ENCODE measurements around the gene OR2A42.
"Not testable (repeated sequence)": the region's sequence is repeated elsewhere in the genome, so short reads cannot be mapped to it uniquely, and the experiment has no call there.

Gene OR2A42, protein sequence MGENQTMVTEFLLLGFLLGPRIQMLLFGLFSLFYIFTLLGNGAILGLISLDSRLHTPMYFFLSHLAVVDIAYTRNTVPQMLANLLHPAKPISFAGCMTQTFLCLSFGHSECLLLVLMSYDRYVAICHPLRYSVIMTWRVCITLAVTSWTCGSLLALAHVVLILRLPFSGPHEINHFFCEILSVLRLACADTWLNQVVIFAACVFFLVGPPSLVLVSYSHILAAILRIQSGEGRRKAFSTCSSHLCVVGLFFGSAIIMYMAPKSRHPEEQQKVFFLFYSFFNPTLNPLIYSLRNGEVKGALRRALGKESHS

DNA sequence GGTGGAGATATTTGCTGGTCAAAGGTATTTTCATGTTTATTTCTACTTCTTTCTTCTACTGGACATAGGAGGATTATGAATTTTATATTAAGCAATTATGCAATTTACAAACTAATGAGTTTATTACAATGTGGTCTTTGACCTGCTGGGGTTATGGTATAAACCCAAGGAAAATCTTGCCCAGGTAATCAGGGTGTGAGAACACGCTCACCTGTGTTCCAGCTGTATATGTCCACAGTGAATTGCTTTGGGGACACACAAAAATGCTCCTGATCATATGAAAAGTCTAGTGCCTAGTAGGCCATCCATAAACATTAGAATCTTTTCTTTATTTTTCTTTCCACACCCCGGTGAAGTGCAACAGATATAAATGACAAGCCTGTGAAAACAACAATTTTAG lies at the start of gene OR2A42:
Gene OR2A42, minus strand, starts transcription at position 241 of the 400 bp plus-strand sequence. CDS start 6,762 bp downstream, outside the sequence.
- in situ Hi-C loops (cut with MboI; ENCODE audit: low sequenced_read_pairs), result not testable (repeated sequence)

DNA sequence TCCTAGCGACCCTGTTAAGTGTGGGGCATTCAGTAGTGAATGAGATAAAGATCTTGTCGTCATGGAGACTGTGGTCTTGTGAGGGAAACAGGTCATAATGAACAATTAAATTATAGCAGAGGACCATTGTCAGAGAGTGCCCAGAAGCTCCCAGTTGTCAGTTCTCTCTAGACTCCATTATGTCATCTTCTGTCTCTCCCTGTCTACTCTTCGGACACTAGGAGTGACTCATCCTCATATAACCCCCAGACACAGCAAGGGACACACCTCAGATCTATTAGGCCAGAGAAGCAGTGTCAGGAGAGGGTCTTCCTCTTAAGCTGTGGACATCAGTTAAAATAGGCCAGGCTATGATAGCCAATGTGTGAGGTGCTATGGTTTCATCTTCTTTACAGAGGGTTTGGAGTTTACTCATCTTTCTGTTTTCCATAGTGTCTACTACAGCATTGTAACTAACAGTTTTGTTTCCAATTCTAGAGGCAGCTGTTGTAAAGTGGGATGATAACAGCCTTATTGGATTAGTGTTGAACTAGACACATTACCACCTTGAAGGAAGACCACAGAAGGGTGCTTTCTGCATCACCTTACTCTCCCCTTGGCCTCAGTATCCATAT lies 47.9 kb upstream of the OR2A42 start:
- in situ Hi-C loops (cut with MboI; ENCODE audit: low sequenced_read_pairs), result not testable (repeated sequence)

DNA sequence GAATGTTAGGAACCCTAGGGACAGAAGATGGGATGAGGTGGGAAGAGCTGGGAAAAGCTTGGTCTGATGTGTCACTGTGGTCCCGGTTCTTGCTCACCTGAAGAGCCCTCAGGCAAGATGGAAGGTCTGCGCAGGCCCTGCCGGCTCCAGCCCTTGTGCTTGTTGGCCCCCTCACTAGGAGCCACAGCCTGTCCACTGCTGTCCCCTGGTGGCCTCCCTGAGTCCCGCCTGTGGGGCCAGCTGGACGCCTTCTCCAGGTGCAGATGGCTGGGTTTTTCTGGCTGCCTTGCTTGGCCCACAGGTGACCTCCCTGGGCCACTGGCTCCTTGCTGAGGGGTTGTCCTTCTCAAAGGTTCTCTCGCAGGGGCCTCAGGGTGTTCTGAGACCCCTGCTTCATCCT lies 44.3 kb upstream of the OR2A42 start:
- in situ Hi-C loops (cut with MboI; ENCODE audit: low sequenced_read_pairs), result not testable (repeated sequence)

DNA sequence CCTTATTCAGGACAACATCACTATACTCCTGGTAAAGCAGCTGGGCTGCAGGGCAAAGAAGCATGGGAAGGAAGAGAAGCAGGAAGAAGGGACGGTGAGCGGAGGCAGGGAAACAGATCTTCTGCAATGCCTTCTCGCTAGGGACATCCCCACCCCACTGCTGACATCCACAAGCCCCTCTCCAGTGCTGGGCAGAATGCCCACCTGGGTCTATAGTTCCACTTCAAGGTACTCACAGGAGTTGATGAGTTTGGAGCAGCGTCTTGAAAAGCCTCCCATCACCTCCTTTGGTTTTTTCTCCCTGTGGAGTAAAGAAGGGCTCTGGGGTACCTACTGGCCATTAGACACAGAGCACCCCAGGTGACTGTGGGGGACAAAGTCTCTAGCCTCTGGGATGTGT lies 43.1 kb upstream of the OR2A42 start:
- in situ Hi-C loops (cut with MboI; ENCODE audit: low sequenced_read_pairs), result not testable (repeated sequence)

DNA sequence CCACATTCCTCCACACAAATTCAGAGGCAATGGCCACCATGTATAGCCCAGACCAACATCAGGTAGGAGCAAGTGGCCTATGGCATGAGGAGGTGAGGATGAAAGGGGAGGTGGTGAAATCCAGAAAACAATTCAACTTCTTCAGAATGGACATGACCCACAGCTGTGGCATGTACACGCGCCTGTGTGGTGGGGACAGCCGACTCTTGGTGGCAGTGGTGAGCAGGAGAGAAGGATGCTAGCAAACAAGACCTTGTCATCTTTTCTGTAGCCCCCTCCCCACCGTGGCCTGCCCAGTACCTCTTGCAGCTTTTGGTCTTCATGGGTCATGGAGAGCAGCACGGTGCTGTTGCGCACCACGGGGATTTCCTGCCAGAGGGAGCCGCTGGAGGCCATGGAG lies 42.6 kb upstream of the OR2A42 start:
- in situ Hi-C loops (cut with MboI; ENCODE audit: low sequenced_read_pairs), result not testable (repeated sequence)

DNA sequence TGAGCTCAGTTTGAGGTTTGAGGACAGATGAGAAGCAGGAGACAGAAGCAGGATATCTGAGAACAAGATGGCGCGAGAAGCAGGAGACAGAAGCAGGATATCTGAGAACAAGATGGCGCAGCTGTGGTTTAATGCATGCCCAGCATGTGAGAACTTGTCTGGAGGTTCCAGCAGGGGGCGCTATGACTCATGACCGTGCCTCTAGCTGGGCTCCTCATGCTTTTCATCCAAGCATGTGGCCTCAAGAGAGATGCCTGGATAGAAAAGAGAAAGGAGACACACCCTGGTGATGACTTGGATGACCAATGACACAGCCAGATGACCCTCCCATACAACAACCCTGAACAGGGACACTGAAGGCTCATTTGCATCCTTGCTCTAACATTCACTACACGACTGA lies 40.6 kb upstream of the OR2A42 start:
- in situ Hi-C loops (cut with MboI; ENCODE audit: low sequenced_read_pairs), result not testable (repeated sequence)

DNA sequence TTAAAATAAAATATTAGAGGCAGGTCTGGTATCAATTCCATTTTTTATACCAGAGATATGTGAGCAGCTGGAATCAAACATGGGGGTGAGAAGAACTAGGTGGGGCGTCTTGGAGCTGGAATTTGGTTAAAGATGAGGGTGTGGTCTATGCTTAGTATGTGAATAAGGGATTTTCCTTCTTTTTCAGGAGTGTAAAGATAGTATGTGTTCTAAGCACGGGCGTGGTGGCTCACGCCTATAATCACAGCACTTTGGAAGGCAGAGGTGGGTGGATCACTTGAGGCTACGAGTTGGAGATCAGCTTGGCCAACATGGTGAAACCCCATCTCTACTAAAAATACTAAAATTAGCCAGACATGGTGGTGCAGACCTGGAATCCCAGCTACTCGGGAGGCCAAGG lies 35.9 kb upstream of the OR2A42 start:
- in situ Hi-C loops (cut with MboI; ENCODE audit: low sequenced_read_pairs), result not testable (repeated sequence)

DNA sequence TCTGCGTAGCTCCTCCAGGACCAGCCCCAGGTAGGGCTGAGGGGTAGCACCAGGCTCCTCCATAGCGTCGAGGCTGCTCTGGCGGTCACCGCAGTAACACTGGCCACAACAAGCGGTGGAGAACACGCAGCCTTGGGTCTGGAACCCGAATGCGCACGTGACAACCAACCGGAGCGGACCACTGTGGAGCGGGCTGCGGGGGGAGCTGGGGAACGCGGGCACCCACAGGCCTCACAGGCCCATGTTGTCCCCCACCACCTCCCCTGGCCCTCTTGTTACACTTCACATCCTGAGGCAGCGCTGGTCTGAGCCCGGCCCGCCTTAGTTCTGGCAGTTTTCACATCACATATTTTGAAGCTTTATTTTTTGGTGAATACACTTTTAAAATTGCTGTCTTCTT lies 29.8 kb upstream of the OR2A42 start, which contains the start of gene CTAGE8:
Gene CTAGE8, minus strand, starts transcription at position 101 of the 400 bp plus-strand sequence. Its CDS starts 38 bp downstream, at position 63.
- in situ Hi-C loops (cut with MboI; ENCODE audit: low sequenced_read_pairs), result not testable (repeated sequence)

DNA sequence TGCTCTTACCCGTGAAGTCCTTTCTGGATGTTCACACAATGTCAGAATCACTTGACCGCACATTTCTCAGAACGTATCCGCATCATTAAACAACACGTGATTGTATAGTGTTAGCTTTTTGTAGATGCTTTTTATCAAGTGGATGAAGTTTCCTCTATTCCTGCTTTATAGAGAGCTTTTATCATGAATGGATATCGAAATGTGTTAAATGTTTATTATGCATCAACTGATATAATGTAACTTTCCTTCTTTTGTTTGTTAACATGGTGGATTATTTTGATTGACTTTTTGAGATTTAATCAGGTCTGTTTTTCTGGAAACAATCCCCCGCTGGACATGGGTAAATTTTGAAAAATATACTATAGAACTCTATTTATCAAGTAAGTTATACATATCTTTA lies 25.3 kb upstream of the OR2A42 start, which contains the start of gene OR2A7:
Gene OR2A7, minus strand, starts transcription at position 101 of the 400 bp plus-strand sequence. CDS start 5,164 bp downstream, outside the sequence.
- in situ Hi-C loops (cut with MboI; ENCODE audit: low sequenced_read_pairs), result not testable (repeated sequence)

DNA sequence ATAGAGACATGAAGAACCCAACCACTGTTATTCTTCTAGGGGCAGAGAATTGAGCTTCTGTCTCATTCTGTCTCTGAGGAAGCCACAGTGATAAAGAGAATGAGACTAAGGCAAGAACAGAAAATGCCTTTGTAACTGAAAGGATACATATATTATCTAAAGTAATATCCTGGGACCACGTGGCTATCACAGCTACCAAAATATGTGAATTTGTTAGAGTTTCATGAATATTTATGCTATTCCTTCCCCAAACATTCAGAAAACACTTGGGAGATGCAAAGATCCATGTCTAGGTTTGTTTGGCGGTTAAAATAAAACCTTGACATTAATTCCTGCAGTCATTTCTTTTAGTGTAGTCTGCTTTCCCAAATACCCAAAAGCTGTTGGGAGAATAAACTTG lies 22.7 kb upstream of the OR2A42 start:
- in situ Hi-C loops (cut with MboI; ENCODE audit: low sequenced_read_pairs), result not testable (repeated sequence)

DNA sequence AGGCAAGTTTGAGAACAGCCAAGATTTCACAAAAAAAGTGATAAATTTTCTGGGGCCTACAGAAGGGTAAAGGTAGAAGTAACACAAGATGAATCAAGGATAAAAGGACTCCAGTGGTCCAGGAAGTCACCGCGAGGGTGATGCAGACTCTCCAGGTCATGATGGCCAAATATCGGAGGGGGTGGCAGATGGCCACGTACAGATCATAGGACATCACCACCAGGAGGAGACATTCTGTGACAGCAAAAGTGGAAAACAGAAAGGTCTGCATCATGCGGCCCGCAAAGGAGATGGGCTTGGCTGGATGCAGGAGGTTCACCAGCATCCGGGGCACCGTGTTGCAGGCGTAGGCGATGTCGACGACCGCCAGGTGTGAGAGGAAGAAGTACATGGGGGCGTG lies 19.7 kb upstream of the OR2A42 start:
- in situ Hi-C loops (cut with MboI; ENCODE audit: low sequenced_read_pairs), result not testable (repeated sequence)

DNA sequence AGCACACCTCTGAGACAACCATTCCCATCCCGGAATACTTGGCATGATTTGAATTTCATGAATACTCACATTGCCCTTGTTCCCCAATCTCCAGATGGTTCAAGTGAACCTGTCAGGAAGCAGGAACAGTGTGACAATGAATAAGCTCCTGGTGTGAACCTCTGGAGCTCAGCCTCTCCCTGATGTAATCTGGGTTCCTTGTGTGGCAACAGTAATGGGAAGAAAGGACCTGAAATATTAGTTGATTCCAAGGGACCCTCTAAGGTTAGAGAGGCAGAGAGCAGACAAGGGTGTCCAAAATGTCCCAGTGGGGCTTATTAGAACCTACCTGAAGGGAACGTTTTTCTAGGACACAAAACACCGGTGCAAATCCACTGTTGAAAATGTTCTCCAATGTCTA lies 16.7 kb upstream of the OR2A42 start:
- in situ Hi-C loops (cut with MboI; ENCODE audit: low sequenced_read_pairs), result no loop called here

DNA sequence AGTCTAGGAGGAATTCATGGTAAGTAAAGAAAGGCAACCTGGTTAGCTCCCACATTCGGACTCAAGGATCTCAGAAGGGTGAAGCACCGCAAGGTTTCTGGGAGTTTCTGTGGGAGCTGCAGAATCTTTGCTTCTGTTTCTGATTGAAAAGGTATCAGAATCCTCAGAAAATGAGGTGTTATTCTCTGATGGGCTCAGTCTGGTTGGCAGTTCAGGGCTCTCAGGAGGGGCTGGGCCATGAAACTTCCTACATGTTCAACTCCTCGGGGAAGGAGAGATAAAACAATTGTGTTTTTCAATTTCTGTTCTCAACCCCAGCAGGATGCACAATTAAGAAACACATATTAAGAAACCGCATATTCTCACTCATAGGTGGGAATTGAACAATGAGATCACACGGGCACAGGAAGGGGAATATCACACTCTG lies 16.1 kb upstream of the OR2A42 start:
- in situ Hi-C loops (cut with MboI; ENCODE audit: low sequenced_read_pairs), result no loop called here

DNA sequence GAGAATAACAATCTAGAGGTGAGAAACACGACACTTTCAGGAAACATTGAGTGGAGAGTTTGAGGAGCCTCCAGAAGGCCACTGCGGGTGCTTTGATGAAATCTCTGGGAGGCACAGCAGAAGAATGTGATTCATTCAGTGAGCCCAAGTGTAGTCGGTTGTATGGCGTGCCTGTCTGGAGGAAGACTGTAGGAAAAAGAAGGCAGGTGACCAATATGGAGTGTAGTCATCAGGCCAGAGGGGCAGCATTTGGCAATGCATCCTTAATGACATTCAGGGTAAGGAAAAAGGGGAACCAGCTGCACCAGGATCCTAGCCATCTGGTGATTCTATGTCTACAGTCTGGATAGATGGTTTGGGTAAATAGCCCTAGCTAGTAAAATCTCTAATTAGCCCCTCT lies 12.9 kb upstream of the OR2A42 start:
- in situ Hi-C loops (cut with MboI; ENCODE audit: low sequenced_read_pairs), result not testable (repeated sequence)

DNA sequence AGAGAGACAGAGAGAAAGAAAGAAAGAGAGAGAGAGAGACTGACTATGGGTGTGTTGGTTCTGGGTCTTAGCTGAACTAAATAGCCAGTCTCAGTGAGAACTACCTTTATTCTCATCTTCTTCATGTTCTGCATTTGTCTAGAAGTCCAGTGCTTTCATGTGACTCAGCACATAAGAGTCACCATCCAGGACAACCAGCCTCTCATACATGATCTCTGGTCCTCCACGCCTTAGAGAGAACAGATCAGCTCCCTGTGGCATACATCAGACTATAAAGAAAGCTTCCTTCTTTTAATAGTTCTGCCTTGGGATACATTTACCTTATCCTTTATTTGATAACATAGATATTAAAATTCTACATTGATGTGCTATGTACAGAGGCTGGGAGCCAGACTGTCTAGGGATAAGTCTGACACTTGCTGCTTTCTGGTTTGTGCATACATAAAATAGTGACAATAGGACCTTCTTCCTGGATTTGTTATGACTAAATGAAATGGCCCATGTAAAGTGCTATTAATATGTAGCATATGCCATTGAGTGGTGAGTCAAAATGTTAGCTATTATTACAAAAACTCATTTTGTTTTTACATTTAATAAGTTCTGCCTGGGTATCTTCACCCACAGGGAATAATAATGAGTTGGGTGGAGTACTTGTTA lies 8.4 kb upstream of the OR2A42 start:
- in situ Hi-C loops (cut with MboI; ENCODE audit: low sequenced_read_pairs), result not testable (repeated sequence)

DNA sequence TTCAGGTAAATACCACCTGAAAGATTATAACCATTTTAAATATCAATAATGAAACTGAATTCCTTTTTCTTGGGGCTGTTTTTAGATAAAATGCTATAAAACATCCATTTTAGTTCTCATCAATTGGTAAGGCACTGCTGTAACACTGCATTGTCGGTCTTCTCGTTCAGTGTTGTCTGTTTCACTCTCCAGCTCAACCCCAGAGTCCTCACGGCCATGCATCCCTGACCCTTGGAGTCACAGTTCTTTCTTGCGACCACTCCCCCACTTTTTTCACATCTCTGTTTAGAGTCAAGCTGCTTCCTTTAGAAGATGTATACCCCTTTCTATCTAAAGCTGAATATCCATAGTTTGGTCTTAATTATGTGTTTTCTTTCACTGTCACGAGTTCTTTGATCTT lies 7.6 kb upstream of the OR2A42 start:
- in situ Hi-C loops (cut with MboI; ENCODE audit: low sequenced_read_pairs), result not testable (repeated sequence)

DNA sequence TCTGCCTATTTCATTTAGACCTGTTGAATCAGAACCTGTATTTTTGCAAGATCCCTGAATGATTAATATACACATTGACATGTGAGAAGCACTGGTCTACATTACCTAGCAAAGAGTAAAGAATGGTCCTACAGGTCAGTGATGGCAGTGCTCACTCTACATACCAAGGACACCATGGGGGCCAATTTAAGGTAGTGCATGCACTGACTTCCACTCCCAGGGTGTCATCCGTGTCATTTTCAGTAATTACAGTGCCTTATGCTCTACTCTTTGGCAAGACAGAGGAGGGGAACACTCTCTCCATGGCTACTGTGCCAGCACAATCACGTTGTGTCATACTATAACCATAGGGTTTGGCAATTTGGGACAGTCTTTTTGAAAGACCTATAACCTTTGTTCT lies 6.0 kb upstream of the OR2A42 start:
- in situ Hi-C loops (cut with MboI; ENCODE audit: low sequenced_read_pairs), result not testable (repeated sequence)

DNA sequence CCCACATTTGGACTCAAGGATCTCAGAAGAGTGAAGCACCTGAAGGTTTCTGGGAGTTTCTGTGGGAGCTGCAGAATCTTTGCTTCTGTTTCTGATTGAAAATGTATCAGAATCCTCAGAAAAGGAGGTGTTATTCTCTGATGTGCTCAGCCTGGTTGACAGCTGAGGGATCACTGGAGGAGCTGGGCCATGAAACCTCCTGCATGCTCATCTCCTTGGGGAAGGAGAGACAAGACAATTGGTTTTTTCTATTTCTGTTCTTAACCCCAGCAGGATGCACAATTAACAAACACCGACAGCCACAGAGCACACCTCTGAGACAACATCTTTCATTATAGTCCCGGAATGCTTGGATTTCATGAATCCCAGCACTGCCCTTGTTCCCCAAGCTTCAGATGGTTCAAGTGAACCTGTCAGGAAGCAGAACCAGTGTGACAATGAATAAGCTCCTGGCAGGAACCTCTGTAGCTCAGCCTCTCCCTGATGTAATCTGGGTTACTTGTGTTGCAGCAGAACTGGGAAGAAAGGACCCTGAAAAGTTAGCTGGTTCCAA lies 799 bp downstream of the OR2A42 start:
- in situ Hi-C loops (cut with MboI; ENCODE audit: low sequenced_read_pairs), result not testable (repeated sequence)

DNA sequence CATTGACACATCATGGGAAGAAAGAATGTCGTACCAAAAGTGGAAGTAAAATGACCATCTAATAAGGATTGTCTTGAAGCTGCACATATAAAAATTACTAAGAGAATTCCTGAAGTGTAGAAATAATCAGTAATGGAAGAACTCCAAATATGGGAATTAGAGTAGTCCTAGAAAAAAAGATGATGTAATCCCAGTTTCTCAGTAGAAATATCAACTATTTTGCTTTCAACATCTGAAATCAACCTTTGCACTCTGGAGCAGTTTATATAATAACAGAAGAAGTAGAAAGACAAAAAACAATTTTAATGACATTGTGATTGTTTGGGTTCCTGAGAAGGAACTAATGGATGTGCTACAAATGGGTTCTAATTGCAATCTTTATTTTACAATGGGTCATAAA lies 6.4 kb downstream of the OR2A42 start:
- in situ Hi-C loops (cut with MboI; ENCODE audit: low sequenced_read_pairs), result not testable (repeated sequence)

DNA sequence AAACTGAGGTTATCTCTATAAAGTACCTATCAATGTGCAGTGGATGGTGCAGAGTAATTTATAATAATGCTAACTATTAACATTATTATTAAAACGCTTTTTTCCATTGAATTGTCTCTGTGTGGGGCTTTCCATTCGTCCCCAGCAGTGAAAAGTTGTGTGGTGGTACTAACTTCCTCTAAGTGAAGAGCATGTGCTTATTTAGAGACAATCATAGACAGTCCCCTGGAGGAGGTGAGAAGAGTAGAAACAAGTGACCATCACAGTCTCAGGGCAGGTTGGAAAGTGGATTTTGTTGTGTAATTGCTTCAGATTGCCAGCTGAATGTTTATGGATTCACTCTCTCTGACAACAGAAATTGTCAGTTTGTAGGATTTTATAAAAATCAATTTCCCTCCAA lies 8.4 kb downstream of the OR2A42 start:
- in situ Hi-C loops (cut with MboI; ENCODE audit: low sequenced_read_pairs), result not testable (repeated sequence)

DNA sequence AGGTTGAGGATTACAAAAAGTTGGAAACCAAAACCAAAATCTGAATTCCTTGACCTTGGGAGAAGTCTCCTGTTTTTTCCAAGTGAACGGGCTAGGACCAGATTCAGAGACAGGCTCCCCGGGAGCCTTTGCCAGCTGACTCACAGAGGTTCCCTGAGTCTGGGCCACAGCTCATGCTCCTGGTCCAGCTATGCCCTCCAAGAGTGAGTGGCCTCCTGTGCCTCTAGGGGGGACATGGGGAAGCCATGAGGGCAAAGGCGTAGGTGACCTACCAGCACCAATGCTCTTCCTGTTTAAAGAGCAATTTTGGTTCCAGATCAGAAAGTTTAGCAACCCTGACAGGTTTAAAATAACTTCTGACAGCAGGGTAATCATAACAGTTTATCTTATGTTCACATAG lies 10.6 kb downstream of the OR2A42 start:
- in situ Hi-C loops (cut with MboI; ENCODE audit: low sequenced_read_pairs), result not testable (repeated sequence)
